HEK293 (cell line): Measurements from ENCODE around the gene NEURL1.

Experiments used
- CTCF ChIP-seq: fragments of 450-650 bp; formaldehyde crosslinking; IDR thresholded peaks from 2 replicates; pipeline ENCODE4 v1.5.1; 2016; ENCODE audit warnings: missing biosample characterization, missing genetic modification characterization
- GFI1B ChIP-seq: fragments of 450-650 bp; formaldehyde crosslinking; IDR thresholded peaks from 2 replicates; pipeline ENCODE4 v1.5.1; 2016; ENCODE audit warnings: missing biosample characterization, missing genetic modification characterization
- MZF1 ChIP-seq: fragments of 450-650 bp; formaldehyde crosslinking; IDR thresholded peaks from 2 replicates; pipeline ENCODE4 v1.5.1; 2017; ENCODE audit warnings: missing biosample characterization, missing genetic modification characterization, borderline replicate concordance
- YY2 ChIP-seq: fragments of 450-650 bp; formaldehyde crosslinking; IDR thresholded peaks from 2 replicates; pipeline ENCODE4 v1.5.1; 2016; ENCODE audit warnings: missing biosample characterization, missing genetic modification characterization
- ZBTB11 ChIP-seq: fragments of 450-650 bp; formaldehyde crosslinking; conservative IDR thresholded peaks from 2 replicates; pipeline ENCODE4 v1.5.1; 2016; ENCODE audit warnings: low read depth, missing biosample characterization, missing genetic modification characterization
- ZNF2 ChIP-seq: fragments of 450-650 bp; formaldehyde crosslinking; IDR thresholded peaks from 2 replicates; pipeline ENCODE4 v1.5.1; 2016; ENCODE audit warnings: missing biosample characterization, missing genetic modification characterization
- ZNF274 ChIP-seq, 2 experiments: fragments of 200-500 bp in 1 of 2; fragments of 450-650 bp in 1 of 2; sonication (Bioruptor generic) in 1 of 2; formaldehyde crosslinking in 1 of 2; IDR thresholded peaks; 2 replicates each; pipeline versions ENCODE4 v1.5.1 to v1.6.1; 2014 to 2016; ENCODE audit warnings: borderline replicate concordance in 1 of 2, inconsistent platforms in 1 of 2, low read length in 1 of 2, missing biosample characterization in 1 of 2, missing genetic modification characterization in 1 of 2
- ZNF341 ChIP-seq: fragments of 450-650 bp; formaldehyde crosslinking; IDR thresholded peaks from 2 replicates; pipeline ENCODE4; 2016; ENCODE audit warnings: low read depth, missing biosample characterization, missing genetic modification characterization
- ZNF398 ChIP-seq: fragments of 450-650 bp; formaldehyde crosslinking; IDR thresholded peaks from 2 replicates; pipeline ENCODE4 v1.5.1; 2017; ENCODE audit warnings: missing biosample characterization, missing genetic modification characterization

- TF ChIP-seq ZNF398 (tag by site-specific recombination) = no peak
- no peak for TF ChIP-seq CTCF
- no peak for TF ChIP-seq ZNF2
- no peak for TF ChIP-seq YY2 (tag by site-specific recombination)
- TF ChIP-seq ZNF341 (tag by site-specific recombination) = no peak
- TF ChIP-seq MZF1 (tag by site-specific recombination) = no peak
- no peak for TF ChIP-seq ZBTB11
- TF ChIP-seq GFI1B (tag by site-specific recombination) = no peak
- no peak for TF ChIP-seq ZNF274 (IDR thresholded peaks at IDR 0.05; ENCODE audit: low read length)
- no peak for TF ChIP-seq ZNF274 (tag by site-specific recombination; IDR thresholded peaks at IDR 0.05; ENCODE audit: borderline replicate concordance)
Measured at GRCh38 chr10:103573205-103573487, 79.6 kb downstream of the NEURL1 start.
